Adrenal gland (tissue), 5 donors: ENCODE measurements around the gene SPECC1L.

Experiments
- POLR2A ChIP-seq, 2 donors: fragments of 450-650 bp; IDR thresholded peaks; one replicate each; pipeline ENCODE4 v1.6.1; 2017; ENCODE audit warnings: antibody characterized with exemption in 2 of 2, mild to moderate bottlenecking in 2 of 2, moderate library complexity in 1 of 2
- TF ChIP-seq, protein P1 (sequence below), 6 experiments: fragments of 450-650 bp in 4 of 6; fragments of 200-600 bp in 2 of 6; sonication (generic) in 1 of 6; IDR thresholded peaks; 1 replicate in 5 of 6; 2 replicates in 1 of 6; pipeline versions ENCODE4 v1.5.1 to v1.8.0; 2016 to 2021; ENCODE audit warnings: antibody characterized with exemption in 6 of 6, mild to moderate bottlenecking in 2 of 6, moderate library complexity in 1 of 6
- donor health status: DM: no; HTN: no; CAD: no.

GRCh38 chr22:24284747-24285203 lies 14.1 kb downstream of the SPECC1L start:
- TF ChIP-seq POLR2A (IDR thresholded peaks at IDR 0.05): no peak
- TF ChIP-seq, protein P1, sequence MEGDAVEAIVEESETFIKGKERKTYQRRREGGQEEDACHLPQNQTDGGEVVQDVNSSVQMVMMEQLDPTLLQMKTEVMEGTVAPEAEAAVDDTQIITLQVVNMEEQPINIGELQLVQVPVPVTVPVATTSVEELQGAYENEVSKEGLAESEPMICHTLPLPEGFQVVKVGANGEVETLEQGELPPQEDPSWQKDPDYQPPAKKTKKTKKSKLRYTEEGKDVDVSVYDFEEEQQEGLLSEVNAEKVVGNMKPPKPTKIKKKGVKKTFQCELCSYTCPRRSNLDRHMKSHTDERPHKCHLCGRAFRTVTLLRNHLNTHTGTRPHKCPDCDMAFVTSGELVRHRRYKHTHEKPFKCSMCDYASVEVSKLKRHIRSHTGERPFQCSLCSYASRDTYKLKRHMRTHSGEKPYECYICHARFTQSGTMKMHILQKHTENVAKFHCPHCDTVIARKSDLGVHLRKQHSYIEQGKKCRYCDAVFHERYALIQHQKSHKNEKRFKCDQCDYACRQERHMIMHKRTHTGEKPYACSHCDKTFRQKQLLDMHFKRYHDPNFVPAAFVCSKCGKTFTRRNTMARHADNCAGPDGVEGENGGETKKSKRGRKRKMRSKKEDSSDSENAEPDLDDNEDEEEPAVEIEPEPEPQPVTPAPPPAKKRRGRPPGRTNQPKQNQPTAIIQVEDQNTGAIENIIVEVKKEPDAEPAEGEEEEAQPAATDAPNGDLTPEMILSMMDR (IDR thresholded peaks at IDR 0.05): no peak
